Raji (cell line): Measurements from ENCODE around the gene OR5H15.

ENCODE experiments used
- POLR2A ChIP-seq: IDR thresholded peaks from 2 replicates; pipeline ENCODE4 v1.6.1; 2011; ENCODE audit warnings: low read depth, low read length, control low read depth; ENCODE audit not compliant: insufficient read depth

Gene OR5H15

DNA sequence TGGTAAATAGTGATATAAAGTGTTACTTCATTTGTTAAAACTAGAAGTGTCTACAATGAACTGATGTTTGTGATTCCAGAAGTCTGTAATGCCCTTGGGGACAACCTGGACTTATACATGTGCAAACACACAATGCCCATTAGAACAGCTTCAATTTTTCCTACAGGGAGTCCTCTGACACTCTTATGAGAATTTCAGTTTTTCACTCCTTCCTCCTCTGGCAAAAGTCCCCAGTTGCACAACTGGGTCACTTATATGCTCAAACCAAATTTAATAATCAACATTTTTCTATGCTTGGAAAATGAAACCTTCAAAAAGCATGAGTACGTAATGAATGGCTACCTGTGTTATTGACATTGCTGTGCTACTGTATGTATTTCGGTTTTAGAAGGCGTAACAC is at the start of gene OR5H15:
Gene OR5H15, plus strand, starts transcription at position 301 of the 400 bp plus-strand sequence. CDS start 2,004 bp downstream, outside the sequence.
- no peak for TF ChIP-seq POLR2A

DNA sequence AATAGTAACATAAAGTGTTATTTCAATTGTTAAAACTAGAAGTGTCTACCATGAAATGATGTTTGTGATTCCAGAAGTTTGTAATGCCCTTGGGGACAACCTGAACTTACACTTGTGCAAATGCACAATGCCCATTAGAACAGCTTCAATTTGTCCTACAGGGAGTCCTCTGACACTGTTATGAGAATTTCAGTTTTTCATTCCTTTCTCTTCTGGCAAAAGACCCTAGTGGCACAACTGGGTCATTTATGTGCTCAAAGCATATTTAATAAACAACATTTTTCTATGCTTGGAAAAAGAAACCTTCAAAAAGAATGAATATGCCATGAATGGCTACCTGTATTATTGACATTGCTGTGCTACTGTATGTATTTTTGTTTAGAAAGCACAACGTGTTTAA is 36.1 kb upstream of the OR5H15 start, which contains the start of gene OR5H1:
Gene OR5H1, plus strand, starts transcription at position 301 of the 400 bp plus-strand sequence. CDS start 1,977 bp downstream, outside the sequence.
- TF ChIP-seq POLR2A, result no peak

GRCh38 chr3:98136631-98137030 is 29.9 kb upstream of the OR5H15 start:
- no peak for TF ChIP-seq POLR2A

DNA sequence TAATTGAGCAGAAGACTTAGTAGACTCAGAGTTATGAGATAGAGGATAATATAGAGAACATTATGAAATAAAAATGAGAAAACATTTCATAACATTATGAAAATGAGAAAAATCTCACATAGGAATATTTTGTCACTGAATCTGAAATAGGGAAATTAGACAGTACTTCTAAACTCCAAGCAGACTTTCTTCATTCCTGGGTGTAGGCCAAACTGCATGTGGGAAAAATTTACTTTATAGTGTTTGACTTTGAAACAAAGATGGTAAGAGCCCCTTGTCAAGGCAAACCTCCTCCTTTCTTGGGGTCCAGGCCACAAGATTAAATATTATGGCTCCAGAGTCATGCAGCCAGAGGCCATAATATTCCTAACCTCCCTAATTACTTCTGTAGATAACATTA is 26.0 kb upstream of the OR5H15 start:
- no peak for TF ChIP-seq POLR2A

DNA sequence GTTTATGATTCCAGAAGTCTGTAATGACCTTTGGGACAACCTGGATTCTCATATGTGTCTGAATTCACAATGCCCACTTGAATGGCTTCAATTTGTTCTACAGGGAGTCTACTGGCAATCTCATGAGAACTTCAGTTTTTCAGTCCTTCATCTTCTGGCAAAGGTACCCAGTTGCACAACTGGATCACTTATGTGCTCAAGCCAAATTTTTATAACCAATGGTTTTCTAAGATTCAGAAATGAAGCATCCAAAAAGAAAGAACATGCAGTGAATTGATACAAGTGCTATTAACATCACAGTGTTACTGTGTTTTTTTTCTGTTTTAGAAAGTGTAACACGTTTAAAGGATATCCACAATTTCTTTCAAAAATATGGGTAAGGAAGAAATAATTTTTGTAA is 19.3 kb upstream of the OR5H15 start, which contains the start of gene OR5H14:
Gene OR5H14, plus strand, starts transcription at position 301 of the 400 bp plus-strand sequence. CDS start 1,907 bp downstream, outside the sequence.
- TF ChIP-seq POLR2A, result no peak

DNA sequence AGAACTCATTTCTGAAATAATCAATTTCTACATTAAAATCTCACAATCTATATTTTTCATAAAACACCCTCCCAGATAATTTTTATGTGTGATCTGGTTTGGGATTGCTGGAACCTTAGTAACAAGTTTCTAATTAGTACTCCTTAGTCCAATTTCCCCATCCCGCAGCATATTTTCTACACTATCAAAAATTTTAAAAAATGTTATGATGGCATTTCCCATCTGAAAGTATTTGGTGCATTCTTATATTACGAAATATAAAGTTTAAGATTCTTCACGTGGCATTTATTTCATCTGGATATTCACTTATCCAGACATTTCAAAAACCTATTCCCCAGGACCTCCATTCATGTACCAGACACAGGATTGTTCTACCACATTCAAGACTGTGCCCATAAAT is 17.7 kb upstream of the OR5H15 start:
- no peak for TF ChIP-seq POLR2A

GRCh38 chr3:98151241-98151640 is 15.3 kb upstream of the OR5H15 start:
- TF ChIP-seq POLR2A, result no peak

GRCh38 chr3:98171071-98171470 is 4.6 kb downstream of the OR5H15 start:
- TF ChIP-seq POLR2A, result no peak

GRCh38 chr3:98172621-98173020 is 6.1 kb downstream of the OR5H15 start:
- TF ChIP-seq POLR2A, result no peak

DNA sequence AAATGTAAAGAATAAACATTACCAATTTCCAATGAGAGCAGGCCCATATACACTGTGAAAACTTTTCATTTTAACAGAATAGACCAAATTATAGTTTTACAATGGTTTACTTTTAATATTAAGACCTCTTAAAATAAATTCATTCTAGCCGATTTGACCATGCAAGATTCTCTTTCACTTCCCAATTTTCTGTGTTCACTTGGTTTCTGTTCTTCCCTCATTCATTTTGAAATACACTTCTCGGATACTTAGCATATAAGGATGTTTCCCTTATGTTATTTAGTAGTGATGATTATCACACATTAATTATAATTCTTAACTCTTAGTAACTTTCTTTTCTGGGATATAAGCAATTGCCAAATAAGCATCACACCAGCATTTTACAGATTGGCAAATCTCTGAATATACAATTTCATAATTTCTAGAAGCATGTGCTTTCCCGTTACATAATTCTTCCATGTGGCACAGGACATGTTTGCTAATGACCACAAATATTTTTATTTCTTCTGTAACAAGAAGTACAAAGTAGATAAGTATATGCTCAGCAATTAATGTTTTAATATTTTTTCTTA is 13.9 kb downstream of the OR5H15 start:
- TF ChIP-seq POLR2A, result no peak

DNA sequence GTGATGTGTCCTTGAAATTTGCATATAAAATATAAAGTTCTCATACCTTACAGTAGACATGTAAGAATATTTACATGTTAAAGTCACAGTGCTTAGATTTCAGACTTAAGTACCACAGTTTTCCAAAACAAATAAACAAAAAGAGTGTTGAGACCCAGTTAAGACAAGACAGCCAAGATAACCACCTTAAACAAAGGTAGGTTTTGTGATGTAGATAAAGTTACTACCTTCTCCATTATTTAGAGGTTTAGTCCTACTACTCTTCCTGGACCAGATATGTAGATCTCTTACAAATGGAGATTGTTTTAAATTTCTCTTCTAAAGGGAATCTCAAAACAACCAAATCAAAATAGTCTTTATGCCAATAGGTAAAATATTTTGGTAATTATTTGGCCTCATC is 15.7 kb downstream of the OR5H15 start:
- no peak for TF ChIP-seq POLR2A

DNA sequence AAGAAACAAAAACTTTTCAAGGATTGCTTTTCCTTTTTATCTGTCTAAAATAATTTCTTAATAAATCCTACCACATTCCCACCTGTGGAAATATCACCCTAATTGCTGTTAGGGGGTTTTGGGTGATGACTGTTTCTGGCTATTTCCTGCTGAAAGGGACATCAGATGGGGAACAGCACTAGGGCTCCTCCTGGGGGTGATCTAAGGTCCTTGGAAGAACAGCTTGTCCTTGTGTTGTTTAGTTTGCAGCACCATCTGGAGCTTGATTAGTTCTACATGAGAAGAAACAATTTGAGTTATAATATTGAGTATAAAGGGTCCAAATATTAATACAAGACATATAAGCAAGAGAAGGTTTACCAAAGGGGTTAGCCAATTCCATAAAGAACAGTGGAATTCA is 18.7 kb downstream of the OR5H15 start:
- TF ChIP-seq POLR2A, result no peak

- TF ChIP-seq POLR2A, result no peak
Observed at GRCh38 chr3:98188545-98188944, 22.0 kb downstream of the OR5H15 start.

GRCh38 chr3:98199020-98199419 is 32.5 kb downstream of the OR5H15 start:
- no peak for TF ChIP-seq POLR2A

- TF ChIP-seq POLR2A, result no peak
Observed at GRCh38 chr3:98209244-98209643, 42.7 kb downstream of the OR5H15 start.

- no peak for TF ChIP-seq POLR2A
Observed at GRCh38 chr3:98213276-98213675, 46.8 kb downstream of the OR5H15 start.

DNA sequence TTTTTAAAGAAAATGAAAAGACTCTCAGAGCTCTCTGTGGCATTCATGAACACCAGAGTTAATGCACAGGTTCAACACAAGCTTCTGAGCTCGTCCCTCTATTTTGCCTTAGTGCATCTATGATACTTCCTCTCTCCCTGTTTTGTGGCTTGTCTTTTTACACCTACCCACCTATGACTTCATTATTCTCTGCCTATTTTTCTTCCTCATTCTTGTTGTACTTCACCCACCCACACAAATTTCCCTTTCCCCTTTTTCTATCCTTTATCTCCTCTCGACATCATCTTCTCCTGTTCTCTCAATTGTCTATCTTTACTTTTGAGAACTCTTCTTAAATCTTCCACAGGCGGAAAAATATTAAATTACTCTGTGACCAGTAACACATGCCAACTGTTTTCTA is 48.6 kb downstream of the OR5H15 start:
- TF ChIP-seq POLR2A, result no peak
